ENCODE data around the gene ZBTB32.

The ZBTB32 gene

DNA sequence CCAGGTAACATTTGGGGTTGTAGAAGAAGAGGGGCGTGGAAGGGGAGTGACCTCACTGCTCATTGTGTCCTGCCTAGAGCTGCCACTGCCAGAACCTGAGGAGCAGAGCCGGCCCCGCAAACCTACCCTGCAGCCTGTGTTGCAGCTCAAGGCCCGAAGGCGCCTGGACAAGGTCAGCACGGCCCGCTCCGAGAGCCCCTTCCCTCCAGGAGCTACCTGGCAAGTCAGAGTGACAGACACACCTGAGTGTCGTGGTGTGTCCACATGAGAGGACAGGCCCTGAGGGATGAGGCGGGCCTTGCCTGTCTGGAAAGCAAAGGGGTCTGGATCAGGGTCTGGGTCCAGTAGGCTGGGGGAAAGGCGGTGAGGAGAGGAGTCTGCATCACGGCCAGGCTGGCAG, 20.2 kb downstream of the ZBTB32 start:
- Histone ChIP-seq H3K4me3 (ENCODE audit: low read depth, low read length) (no peak overlapping the region), H3K9me3 (ENCODE audit: control insufficient read depth, insufficient read depth, low read length) (no peaks in the 10 kb centered on the region), H3K9ac (ENCODE audit: low read depth, low read length) (no peak overlapping the region), H3K4me1 (ENCODE audit: control insufficient read depth, insufficient read depth, low read length) (no peaks in the 10 kb centered on the region), H3K27me3 (ENCODE audit: control insufficient read depth, insufficient read depth, low read length) (no peaks in the 10 kb centered on the region), H3K36me3 (ENCODE audit: control insufficient read depth, insufficient read depth, low read length) (peaks cover 87% of the 10 kb centered on the region)

DNA sequence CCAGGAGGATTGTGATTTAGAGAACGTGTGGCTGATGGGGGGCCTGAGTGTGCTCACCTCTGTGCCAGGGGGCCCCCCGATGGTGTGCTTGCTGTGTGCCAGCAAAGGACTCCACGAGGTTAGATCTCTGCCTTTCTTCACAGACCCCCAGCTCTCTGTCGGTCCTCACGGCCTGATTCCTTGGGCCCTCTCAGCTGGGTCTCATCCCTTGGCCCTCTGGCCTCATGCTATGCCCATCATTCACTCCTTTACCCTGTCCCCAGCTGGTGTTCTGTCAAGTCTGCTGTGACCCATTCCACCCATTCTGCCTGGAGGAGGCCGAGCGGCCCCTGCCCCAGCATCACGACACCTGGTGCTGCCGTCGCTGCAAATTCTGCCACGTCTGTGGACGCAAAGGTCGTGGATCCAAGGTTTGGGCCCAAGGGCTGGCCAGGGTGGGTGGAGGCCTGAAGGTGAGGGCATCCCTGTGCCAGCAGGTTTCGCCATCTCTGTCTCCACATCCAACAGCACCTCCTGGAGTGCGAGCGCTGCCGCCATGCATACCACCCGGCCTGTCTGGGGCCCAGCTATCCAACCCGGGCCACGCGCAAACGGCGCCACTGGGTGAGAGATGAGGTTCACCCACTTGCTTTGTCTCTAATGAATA, 21.0 kb downstream of the ZBTB32 start:
- Histone ChIP-seq H3K4me1 (ENCODE audit: control insufficient read depth, insufficient read depth, low read length) (no peaks in the 10 kb centered on the region), H3K27me3 (ENCODE audit: control insufficient read depth, insufficient read depth, low read length) (no peaks in the 10 kb centered on the region), H3K4me3 (ENCODE audit: low read depth, low read length) (no peak overlapping the region), H3K36me3 (ENCODE audit: control insufficient read depth, insufficient read depth, low read length) (peaks cover 88% of the 10 kb centered on the region), H3K9me3 (ENCODE audit: control insufficient read depth, insufficient read depth, low read length) (no peaks in the 10 kb centered on the region), H3K9ac (ENCODE audit: low read depth, low read length) (no peak overlapping the region)

DNA sequence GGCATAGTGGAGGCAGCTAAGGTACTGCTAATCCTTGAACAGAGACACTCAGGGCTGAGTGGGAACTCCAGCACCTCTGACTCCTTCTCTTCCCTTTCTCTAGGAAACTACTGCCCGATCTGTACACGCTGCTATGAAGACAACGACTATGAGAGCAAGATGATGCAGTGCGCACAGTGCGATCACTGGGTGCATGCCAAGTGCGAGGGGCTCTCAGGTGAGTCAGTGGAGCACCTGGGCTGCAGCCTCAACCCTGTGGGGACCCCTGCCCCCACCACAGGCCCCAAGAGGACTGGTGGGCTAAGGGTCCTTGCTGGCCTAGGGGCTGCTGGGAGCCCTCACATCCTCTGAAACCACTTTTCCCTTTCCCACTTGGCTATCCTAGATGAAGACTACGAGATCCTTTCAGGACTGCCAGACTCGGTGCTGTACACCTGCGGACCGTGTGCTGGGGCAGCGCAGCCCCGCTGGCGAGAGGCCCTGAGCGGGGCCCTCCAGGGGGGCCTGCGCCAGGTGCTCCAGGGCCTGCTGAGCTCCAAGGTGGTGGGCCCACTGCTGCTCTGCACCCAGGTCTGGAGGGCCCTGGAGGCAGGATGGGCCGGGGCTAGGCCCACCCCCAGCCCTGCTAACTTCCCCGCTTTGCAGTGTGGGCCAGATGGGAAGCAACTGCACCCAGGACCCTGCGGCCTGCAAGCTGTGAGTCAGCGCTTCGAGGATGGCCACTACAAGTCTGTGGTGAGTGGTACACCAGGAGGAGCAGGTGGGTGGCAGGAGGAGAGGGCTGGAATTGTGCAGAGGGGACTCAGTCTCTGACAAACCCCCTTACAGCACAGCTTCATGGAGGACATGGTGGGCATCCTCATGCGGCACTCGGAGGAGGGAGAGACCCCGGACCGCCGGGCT, 22.9 kb downstream of the ZBTB32 start:
- Histone ChIP-seq H3K9me3 (ENCODE audit: control insufficient read depth, insufficient read depth, low read length) (no peaks in the 10 kb centered on the region), H3K36me3 (ENCODE audit: control insufficient read depth, insufficient read depth, low read length) (peaks cover 92% of the 10 kb centered on the region), H3K4me3 (ENCODE audit: low read depth, low read length) (no peak overlapping the region), H3K27me3 (ENCODE audit: control insufficient read depth, insufficient read depth, low read length) (no peaks in the 10 kb centered on the region), H3K4me1 (ENCODE audit: control insufficient read depth, insufficient read depth, low read length) (no peaks in the 10 kb centered on the region), H3K9ac (ENCODE audit: low read depth, low read length) (no peak overlapping the region)

- H3K36me3 ChIP-seq (ENCODE audit: control insufficient read depth, insufficient read depth, low read length): peaks cover 84% of the 10 kb centered on the region
- no peaks in the 10 kb centered on the region for H3K4me1 ChIP-seq (ENCODE audit: control insufficient read depth, insufficient read depth, low read length)
- H3K9ac ChIP-seq (ENCODE audit: low read depth, low read length): no peak overlapping the region
- no peak overlapping the region for H3K4me3 ChIP-seq (ENCODE audit: low read depth, low read length)
- no peaks in the 10 kb centered on the region for H3K9me3 ChIP-seq (ENCODE audit: control insufficient read depth, insufficient read depth, low read length)
- no peaks in the 10 kb centered on the region for H3K27me3 ChIP-seq (ENCODE audit: control insufficient read depth, insufficient read depth, low read length)
These were observed 23.8 kb downstream of the ZBTB32 start for GRCh38 chr19:35727956-35728706.

DNA sequence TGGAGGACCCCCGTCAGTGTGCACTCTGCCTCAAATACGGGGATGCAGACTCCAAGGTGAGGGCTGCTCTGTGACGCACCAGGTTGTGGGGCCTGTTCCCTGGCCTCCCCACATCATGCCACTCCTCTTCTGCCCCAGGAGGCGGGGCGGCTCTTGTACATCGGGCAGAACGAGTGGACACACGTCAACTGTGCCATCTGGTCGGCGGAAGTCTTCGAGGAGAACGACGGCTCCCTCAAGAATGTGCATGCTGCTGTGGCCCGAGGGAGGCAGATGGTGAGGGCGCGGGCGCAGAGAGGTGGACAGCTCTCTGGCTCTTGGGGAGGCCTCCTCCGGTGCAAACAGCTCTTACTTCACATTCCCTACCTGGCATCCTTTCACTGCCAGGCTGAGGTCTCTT, 24.7 kb downstream of the ZBTB32 start:
- Histone ChIP-seq H3K36me3 (ENCODE audit: control insufficient read depth, insufficient read depth, low read length) (peaks cover 81% of the 10 kb centered on the region), H3K9ac (ENCODE audit: low read depth, low read length) (no peak overlapping the region), H3K27me3 (ENCODE audit: control insufficient read depth, insufficient read depth, low read length) (no peaks in the 10 kb centered on the region), H3K4me1 (ENCODE audit: control insufficient read depth, insufficient read depth, low read length) (no peaks in the 10 kb centered on the region), H3K9me3 (ENCODE audit: control insufficient read depth, insufficient read depth, low read length) (no peaks in the 10 kb centered on the region), H3K4me3 (ENCODE audit: low read depth, low read length) (no peak overlapping the region)

DNA sequence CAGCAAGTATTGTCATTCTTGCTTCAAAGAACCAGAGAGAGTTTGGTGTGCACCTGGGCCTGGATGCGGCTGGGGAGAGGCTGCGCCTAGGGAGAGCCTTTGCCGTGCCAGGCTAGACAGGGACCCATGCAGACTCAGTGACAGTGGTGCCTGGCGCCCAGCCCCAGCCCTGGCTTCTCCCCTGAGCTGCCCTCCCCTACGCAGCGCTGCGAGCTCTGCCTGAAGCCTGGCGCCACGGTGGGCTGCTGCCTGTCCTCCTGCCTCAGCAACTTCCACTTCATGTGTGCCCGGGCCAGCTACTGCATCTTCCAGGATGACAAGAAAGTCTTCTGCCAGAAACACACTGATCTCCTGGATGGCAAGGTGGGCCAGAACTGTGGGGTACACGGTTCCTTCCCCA, 25.4 kb downstream of the ZBTB32 start:
- Histone ChIP-seq H3K9ac (ENCODE audit: low read depth, low read length) (no peak overlapping the region), H3K27me3 (ENCODE audit: control insufficient read depth, insufficient read depth, low read length) (no peaks in the 10 kb centered on the region), H3K9me3 (ENCODE audit: control insufficient read depth, insufficient read depth, low read length) (no peaks in the 10 kb centered on the region), H3K4me3 (ENCODE audit: low read depth, low read length) (no peak overlapping the region), H3K36me3 (ENCODE audit: control insufficient read depth, insufficient read depth, low read length) (peaks cover 76% of the 10 kb centered on the region), H3K4me1 (ENCODE audit: control insufficient read depth, insufficient read depth, low read length) (no peaks in the 10 kb centered on the region)

- H3K36me3 ChIP-seq (ENCODE audit: control insufficient read depth, insufficient read depth, low read length): peaks cover 72% of the 10 kb centered on the region
- no peaks in the 10 kb centered on the region for H3K9me3 ChIP-seq (ENCODE audit: control insufficient read depth, insufficient read depth, low read length)
- H3K4me3 ChIP-seq (ENCODE audit: low read depth, low read length): no peak overlapping the region
- H3K9ac ChIP-seq (ENCODE audit: low read depth, low read length): no peak overlapping the region
- no peaks in the 10 kb centered on the region for H3K27me3 ChIP-seq (ENCODE audit: control insufficient read depth, insufficient read depth, low read length)
- no peaks in the 10 kb centered on the region for H3K4me1 ChIP-seq (ENCODE audit: control insufficient read depth, insufficient read depth, low read length)
These were observed 26.0 kb downstream of the ZBTB32 start for GRCh38 chr19:35730326-35730725.

DNA sequence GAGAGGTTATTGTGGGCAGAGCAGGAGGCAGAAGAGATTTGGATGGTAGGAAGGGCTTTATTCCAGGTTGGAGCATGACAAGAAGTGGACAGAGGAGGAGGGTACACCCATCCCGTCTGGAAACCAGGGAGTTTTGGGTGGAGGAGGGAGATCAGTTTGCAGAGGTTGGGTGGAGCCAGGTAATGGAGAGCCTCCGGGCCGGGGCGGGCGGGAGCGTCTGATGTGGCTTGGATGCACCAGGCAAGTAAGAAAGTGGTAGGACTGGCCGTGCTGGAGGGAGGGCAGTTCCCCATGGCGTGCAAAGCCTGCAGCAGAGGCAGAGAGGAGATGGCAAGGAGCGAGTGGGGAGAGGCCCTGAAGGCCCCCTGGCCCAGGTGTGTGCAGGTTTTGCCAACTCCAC, 27.0 kb downstream of the ZBTB32 start:
- H3K4me3 ChIP-seq (ENCODE audit: low read depth, low read length): no peak overlapping the region
- no peaks in the 10 kb centered on the region for H3K27me3 ChIP-seq (ENCODE audit: control insufficient read depth, insufficient read depth, low read length)
- H3K9me3 ChIP-seq (ENCODE audit: control insufficient read depth, insufficient read depth, low read length): no peaks in the 10 kb centered on the region
- peaks cover 65% of the 10 kb centered on the region for H3K36me3 ChIP-seq (ENCODE audit: control insufficient read depth, insufficient read depth, low read length)
- H3K9ac ChIP-seq (ENCODE audit: low read depth, low read length): no peak overlapping the region
- no peaks in the 10 kb centered on the region for H3K4me1 ChIP-seq (ENCODE audit: control insufficient read depth, insufficient read depth, low read length)

DNA sequence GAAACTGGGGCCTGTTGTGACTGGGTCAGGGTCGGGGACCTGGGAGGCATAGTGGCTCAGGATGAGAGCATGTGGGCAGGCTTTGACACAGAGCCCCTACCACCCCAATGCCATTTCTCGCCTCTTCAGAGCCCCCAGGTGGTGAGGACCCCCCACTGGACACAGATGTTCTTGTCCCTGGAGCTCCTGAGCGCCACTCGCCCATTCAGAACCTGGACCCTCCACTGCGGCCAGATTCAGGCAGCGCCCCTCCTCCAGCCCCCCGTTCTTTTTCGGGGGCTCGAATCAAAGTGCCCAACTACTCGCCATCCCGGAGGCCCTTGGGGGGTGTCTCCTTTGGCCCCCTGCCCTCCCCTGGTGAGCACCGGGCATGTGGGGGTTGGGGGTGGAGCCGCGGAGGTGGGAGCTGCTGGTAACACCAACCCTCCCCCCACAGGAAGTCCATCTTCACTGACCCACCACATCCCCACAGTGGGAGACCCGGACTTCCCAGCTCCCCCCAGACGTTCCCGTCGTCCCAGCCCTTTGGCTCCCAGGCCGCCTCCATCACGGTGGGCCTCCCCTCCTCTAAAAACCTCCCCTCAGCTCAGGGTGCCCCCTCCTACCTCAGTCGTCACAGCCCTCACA, 27.5 kb downstream of the ZBTB32 start:
- Histone ChIP-seq H3K9ac (ENCODE audit: low read depth, low read length) (no peak overlapping the region), H3K9me3 (ENCODE audit: control insufficient read depth, insufficient read depth, low read length) (no peaks in the 10 kb centered on the region), H3K27me3 (ENCODE audit: control insufficient read depth, insufficient read depth, low read length) (no peaks in the 10 kb centered on the region), H3K36me3 (ENCODE audit: control insufficient read depth, insufficient read depth, low read length) (peaks cover 68% of the 10 kb centered on the region), H3K4me1 (ENCODE audit: control insufficient read depth, insufficient read depth, low read length) (no peaks in the 10 kb centered on the region), H3K4me3 (ENCODE audit: low read depth, low read length) (no peak overlapping the region)

GRCh38 chr19:35732540-35733179, 28.3 kb downstream of the ZBTB32 start:
- H3K27me3 ChIP-seq (ENCODE audit: control insufficient read depth, insufficient read depth, low read length): no peaks in the 10 kb centered on the region
- H3K4me1 ChIP-seq (ENCODE audit: control insufficient read depth, insufficient read depth, low read length): no peaks in the 10 kb centered on the region
- no peak overlapping the region for H3K4me3 ChIP-seq (ENCODE audit: low read depth, low read length)
- peaks cover 68% of the 10 kb centered on the region for H3K36me3 ChIP-seq (ENCODE audit: control insufficient read depth, insufficient read depth, low read length)
- no peaks in the 10 kb centered on the region for H3K9me3 ChIP-seq (ENCODE audit: control insufficient read depth, insufficient read depth, low read length)
- no peak overlapping the region for H3K9ac ChIP-seq (ENCODE audit: low read depth, low read length)
